ENCODE data around the gene ESRRG.

- TF ChIP-seq CTCF (IDR thresholded peaks at IDR 0.05) (no peak), EP300 (IDR thresholded peaks at IDR 0.05) (no peak), POLR2A (IDR thresholded peaks at IDR 0.05) (no peak)
These were observed 1.4 kb downstream of the ESRRG start for GRCh38 chr1:216721863-216722262.
